ENCODE data around the gene TMEM270.
"Not testable (repeated sequence)": the region's sequence is repeated elsewhere in the genome, so short reads cannot be mapped to it uniquely, and the experiment has no call there.

Gene TMEM270

DNA sequence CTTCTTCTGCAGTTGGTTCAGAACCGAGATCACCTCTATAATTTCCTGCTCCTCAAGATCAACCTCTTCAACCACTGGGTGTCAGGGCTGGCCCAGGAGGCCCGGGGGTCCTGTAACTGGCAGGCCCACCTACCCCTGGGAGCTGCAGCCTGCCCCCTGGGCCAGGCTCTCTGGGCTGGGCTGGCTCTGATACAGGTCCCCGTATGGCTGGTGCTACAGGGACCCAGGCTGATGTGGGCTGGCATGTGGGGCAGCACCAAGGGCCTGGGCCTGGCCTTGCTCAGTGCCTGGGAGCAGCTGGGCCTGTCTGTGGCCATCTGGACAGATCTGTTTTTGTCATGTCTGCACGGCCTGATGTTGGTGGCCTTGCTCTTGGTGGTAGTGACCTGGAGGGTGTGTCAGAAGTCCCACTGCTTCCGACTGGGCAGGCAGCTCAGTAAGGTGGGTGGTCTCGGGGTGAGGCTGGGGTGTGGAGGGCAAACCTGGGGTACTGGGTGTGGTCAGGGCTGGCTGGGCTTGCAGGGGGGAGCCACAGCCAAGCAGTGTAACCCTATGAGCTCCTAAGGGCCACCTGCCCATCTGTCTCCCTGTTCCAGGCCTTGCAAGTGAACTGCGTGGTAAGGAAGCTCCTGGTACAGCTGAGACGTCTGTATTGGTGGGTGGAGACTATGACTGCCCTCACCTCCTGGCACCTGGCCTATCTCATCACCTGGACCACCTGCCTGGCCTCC, 4.2 kb downstream of the TMEM270 start:
- DNase-seq, result peak; percentile 29

DNA sequence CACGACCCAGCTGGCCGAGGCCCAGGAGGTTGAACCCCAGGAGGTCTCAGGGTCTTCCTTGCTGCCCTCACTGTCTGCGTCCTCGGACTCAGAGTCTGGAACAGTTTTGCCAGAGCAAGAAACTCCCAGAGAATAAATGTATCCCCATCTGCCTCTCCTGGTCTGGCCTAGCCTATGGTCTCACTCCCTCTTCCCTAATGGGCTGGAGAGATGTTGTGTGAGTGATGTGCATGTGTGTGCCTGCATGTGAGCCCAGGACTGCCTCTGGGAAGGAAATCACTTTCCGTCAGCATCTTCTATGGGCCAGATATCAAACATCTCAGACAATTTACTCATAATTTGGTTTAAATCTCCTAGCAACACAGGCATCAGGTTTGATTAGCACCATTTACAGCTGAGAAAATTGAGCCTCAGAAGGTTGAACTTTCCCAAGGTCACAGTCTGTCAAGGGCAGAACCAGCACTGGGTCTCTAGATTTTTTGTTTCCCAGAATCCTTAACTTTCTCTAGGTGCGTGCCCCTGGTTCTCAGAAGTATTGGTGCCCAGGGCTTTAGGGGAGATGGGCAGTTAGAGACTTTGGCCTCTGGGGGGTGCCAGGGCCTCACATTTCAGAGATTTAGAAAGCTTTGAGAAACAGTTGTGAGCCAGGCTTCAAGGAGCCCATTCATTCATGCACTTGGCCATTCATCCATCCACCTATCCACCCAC, 4.9 kb downstream of the TMEM270 start:
- DNase-seq, result peak; percentile 14

DNA sequence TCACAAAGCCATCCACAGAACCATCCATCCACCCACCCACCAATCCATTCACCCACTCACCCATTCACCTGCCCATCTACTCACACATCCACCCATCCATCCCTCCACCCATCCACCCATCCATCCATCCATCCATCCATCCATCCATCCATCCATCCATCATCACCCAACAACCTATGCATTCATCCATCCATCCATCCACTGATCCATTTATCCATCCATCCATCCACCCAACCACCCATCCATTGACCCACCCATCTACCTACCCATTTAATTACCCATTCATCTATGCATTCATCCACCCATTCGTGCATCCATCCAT, 5.4 kb downstream of the TMEM270 start:
- no peak for DNase-seq

DNA sequence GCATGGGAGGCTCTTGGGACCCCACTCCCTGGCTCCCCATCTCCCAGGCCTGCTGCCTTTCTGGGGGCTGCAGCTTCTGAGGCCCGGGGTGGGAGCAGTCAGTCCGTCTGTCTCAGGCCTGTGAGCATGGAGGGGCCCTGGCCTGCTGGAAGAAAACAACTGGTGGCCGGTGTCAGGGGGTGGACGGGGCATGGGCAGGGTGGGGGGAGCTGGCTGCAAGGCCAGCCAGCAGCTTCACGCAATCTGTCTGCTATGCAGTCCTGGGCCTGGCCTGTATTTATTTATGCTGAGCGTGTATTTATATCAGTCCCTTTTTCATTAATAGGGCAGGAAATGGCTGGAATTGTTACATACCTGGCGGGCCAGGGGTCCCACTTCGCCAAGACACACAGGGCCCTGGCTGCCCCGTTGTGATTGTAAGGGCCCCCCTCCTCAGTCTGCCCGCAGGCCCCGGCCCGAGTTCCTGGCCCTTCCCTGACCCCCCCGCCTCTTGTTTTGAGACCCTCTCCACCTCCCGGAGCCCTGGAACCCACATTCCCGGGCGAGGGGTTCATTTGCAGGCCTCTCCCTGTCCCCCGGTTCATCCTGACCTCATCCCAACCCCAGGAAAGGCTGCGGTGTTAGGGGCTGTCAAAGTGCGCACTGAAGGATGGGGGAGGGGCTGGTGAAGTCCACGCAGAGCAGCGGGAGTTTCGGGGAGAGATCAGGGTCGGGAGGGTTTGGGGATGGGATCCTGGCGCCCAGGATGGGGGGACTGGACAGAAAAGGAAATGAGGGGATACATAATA, 8.2 kb downstream of the TMEM270 start:
- DNase-seq, result no peak

DNA sequence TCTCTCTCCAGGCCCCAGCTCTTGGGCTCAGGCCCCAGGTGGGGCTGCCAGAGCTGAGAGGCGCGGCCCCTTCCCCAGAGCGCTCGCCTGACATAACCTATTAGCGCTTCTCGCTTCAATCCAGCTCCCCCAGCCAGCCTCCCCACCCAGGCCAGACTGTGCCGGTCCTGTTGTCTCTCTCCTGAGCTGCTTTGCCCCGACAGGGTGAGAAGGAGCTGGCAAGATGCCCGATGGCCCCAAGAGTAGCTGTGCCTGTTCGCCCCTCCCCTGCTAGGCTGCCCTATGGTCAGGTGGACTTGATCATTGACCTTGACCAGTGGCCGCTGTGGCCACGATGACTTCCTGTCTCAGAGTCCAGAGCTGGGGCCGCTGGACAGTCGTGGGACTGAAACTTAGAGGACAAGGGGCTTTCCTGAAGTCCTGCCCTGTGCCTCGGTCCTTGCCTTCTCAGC, 9.1 kb downstream of the TMEM270 start:
- DNase-seq, result no peak

DNA sequence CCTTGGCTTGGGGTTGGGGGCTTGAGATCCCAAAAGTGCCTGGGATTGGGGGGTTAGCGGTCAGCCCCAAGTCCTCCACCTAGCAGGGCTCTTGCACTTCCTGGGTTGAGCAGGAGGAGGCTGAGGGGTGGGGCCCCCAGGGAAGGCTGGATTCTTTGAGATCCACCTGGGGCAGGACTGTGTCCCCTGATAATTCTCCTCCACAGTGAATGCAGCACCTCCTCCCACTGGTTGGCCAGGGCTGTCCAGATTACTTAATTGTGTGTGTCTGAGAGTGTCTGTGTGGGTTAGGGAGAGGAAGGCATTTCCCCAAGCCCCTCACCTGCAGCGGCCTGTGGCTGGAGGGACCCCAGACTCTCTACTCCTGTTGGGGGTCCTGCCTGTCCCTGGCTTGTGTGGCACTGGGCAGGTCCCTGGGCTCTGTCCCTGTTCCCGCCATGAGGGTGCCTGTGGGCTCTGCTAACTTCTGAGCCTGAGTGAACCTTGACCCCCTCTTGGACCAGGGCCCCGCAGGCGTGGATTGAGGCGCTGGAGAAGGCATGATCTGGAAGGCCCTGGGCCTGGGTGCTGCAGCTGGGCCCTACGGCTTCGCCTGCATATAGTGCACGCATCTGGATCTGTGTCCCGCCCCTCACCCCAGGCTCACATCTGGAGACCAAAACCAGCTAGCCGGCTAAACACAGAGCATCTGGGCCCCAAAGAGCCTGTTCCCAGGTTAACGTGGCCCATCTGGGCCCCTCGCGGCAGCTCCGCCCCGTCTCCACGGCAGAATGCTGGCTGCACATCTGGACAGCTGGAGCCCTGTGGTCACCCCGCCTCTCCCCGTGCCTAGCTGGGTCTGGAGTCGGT, 10.4 kb downstream of the TMEM270 start:
- DNase-seq, result no peak

DNA sequence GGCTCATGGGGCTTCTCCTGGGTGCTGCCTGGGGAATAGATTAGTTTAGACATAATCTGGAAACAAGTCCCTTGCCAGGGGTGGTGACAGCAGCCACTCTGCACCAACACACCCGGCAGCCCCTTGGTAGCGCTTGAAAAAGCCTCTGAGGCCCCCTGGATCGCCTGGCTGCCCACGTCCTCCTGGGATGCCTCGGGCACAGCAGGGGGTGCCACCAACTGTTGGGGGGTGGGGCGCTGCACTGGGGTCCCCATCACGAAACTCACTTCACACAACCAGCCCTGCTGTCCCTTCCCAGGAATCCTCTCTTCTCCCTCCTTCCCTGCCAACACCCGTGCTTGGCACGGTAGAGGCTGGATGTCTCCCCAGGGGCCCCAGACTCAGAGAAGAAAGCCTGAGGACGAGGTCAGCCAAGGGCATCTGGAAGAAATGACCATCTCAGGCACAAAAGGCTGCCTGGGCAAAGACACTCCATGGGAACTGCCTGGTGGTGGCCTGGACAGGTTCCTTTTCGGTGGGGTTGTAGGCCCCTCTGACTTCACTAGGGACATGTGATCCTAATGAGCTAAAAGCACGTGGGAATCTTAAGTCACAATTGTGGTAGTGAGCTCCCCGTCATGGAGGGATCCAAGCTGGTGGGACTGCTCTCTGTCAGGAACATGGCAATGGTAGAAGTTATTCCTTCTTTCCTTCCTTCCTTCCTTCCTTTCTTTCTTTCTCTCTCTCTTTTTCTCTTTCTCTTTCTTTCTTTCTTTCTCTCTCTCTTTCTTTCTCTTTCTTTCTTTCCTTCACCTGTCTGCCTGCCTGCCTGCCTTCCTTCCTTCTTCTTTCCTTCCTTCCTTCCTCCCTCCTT, 11.3 kb downstream of the TMEM270 start:
- no peak for DNase-seq

DNA sequence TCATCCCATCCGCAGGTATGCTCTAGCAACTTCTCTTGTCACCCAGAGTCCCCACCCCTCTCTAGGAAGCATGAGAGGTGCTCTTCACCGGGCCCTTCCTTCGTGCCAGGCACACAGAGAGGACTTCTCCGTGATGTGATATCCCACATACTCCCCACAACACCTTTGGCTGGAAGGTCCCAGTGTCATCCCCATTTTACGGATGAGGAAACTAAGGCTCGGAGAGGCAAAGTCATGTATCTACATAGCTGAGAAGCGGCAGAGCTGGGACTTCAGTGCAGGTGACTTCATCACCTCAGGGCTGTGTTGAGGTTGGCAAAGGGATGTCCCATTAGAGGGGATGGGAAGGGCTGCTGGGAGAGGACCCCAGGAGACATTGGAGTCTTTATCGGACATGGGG, 15.4 kb downstream of the TMEM270 start:
- DNase-seq, result no peak

DNA sequence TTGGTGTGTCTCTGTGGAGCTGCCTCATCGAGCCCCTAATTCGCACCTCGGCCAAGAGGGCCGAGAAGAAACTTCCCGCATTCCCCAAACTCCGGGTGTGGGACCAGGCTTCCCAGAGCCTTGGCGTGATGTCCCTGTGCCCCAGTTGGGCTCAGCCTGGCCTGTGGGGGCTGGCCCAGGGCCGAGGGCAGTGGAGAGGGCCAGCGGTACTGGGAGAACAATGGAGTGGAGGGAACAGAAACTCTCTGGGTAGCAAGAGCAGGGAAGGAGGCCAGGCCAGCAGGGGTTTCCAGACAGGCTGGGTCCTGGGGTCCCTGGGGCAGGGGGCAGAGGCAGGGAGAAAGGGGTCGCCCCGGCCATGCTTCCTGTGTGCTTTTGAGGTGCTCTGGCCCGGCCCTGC, 16.0 kb downstream of the TMEM270 start:
- no peak for DNase-seq

DNA sequence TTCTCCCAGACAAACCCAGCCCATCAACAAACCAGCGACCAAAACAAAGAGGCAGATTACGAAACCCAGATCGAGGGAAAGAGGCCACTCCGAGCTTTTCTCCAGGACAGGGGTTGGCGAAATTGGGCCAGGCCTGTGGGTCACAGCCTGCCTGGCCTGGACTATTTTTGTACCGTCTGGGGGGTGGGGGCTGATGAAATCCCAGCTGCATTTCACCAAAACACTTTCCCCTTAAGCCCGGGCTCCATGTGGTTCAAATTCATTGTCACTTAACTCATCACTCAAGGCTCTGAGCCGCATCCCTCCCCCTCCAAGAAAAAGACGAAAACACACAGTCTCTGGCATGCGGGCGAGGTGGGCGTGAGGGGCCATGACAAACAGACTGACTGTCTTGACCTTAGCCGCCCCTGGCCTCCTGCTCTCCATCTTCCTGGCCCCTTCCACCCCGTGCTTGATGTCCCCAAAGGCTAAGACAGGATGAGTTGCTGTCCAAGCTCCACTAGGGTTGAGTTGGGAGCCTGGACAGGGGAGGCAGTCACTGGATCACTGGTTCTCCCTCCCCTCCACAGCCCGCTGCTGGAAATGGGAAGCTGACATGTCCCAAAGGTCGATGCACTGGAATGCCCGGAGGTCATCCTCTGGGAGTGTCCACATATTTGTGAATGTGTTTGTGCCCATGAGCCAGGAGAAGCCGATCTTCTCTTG, 19.2 kb downstream of the TMEM270 start:
- no peak for DNase-seq

DNA sequence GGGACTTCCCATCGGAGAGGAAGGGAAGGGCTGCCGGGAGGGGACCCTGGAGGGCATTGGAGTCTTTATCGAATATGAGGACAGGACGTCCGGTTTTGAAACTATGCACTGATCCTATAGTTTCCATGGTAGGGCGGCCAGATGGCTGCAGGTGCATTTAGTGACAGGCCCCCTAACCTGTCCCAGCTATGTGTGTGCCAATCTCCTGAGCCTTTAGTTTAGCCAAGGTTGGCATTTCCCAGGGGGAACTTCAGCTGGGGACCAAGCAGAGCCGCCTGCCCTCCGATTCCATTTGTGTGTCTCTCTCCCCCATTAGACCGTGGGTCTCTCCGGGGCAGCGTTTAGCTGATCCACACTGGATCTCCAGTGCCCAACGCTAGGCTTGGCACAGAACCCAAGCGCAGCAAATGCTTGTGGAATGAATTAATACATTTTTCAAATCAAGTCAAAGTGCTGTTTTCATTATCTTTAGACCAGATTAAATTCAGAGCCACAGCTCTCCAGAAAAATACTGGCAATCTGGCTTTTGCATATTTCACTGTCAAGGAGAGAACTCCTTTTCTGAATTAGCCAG, 19.9 kb downstream of the TMEM270 start:
- DNase-seq, result no peak

DNA sequence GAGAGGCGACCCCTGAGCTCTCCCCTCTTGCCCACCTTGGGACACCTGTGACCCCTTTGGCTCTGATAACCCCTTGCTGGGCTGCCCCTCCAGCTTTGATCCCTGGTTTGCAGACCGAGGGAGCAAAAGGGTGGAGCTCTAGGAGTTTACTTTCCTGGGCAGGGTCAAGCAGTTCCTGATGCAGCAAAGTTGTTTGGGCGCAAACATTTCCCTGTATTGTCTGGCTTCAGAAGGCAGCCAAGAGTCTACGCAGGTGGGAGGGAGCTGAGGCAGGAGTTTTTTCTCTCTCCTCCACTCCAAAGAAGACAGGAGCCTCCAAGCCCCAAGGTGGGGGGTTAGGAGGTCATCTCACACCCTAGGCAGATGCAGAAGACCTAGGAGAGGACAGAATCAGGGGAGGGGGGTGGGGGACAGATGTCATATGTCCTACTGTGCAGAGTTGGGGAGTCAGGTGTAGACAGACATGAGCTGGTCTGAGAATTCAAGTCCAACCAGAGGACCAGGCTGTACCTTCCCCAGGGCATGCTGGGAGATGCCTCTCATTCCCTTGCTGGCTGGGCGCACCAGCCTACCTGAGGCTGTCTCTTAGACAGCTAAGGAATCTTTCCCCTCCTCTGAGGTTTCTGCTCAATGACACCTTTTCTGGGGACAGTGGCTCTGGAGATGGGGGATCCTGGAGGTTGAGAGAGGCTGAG, 20.5 kb downstream of the TMEM270 start:
- DNase-seq, result no peak

DNA sequence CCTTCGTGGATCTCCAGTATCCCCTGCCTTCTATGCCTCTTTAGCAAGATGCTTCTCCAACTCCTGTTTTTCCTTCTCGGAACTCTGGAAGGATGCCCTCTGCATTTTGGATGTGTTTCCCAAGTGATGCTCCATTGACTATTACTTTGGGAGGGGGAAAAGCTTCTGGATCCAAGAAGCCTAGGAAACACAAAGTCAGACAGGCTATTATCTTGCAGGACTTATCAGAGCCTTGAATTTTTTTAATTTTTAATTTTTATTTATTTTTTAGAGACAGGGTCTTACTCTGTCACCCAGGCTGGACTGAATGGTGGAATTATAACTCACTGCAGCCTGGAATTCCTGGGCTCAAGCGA, 21.1 kb downstream of the TMEM270 start:
- no peak for DNase-seq

DNA sequence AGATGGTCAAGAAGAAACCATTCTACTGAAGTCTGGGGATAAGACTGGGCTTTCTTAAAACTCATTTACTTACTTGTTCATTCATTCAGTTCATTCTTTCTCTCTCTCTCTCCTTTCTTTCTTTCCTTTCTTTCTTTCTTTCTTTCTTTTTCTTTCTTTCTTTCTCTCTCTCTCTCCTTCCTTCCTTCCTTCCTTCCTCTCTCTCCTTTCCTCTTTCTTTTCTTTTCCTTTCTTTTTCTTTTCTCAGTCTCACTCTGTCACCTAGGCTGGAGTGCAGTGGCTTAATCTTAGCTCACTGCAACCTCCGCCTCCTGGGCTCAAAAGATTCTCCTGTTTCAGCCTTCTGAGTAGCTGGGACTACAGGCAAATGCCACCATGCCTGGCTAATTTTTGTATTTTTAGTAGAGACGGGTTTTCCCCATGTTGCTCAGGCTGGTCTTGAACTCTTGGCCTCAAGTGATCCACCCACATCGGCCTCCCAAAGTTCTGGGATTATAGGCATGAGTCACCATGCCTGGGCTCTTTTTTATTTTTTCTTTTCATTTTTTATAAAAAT, 24.0 kb downstream of the TMEM270 start:
- DNase-seq, result not testable (repeated sequence)

DNA sequence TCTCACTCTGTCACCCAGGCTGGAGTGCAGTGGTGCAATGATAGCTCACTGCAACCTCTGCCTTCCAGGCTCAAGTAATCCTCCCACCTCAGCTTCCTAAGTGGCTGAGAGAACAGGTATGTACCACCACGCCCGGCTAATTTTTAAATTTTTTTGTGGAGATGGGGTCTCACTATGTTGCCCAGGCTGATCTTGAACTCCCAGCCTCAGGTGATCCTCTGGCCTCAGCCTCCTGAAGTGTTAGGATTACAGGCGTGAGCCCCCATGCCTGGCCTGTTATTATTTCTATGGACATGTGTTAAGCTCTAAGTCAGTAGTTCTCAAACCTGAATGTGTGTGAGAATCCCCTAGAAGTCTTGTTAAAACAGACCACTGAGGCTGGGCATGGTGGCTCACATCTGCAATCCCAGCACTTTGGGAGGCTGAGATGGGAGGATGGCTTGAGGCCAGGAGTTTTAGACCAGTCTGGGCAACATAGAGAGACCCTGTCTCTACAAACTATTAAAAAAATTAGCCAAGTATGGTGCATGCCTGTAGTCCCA, 24.5 kb downstream of the TMEM270 start:
- DNase-seq, result no peak

DNA sequence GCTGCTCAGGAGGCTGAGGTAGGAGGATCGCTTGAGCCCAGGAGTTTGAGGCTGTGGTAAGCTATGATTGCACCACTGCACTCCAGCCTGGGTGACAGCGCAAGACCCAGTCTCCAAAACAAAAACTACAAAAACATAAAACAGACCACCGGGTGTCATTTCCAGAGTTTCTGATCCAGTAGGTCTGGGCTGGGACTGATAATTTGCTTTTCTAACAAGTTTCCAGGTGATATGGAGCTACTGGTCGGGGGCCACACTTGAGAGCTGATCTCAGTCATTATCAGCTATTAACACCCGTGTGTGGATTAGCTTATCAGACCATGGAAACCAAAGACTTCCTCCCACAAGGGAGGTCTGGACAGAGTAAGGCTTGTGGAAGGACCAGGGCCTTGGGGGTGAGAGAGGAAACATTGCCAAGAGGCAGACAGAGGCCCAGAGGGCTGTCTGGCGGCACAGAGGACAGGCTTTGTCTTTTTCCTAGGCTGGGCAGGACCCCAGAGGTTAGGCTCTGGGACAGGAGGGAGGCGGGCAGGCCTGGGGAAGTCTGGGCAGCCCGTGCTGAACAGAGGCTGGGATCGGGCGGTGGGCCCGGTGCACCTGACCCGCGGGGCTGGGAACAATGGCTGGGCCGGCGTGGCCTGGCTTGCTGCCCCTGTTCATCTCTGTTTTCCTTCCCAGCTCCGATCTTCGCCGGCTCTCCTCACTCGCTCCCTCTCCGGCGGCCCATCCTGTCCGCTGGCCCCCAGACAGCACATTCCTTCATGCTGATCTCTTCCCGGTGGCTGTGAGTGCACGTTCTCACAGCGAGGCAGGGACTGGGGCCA, 25.2 kb downstream of the TMEM270 start:
- no peak for DNase-seq

DNA sequence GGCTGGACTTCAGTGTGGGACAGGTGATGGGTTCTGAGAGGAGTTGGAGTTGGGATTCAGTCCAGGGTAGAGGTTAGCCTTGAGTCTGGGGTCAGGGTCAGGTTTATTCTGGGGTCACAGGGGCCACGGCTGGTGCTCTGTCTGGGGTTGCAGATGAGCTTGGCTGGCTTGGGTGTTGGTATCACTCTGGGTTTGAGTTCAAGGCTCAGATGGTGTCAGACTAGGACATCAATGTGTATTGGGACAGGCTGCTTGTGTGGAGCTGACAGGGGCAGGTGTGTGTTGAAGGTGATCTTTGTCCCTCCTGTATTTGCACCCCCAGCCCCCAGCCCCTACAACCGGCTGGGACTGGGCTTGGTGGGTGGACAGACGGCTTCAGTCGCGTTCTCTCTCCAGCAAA, 26.8 kb downstream of the TMEM270 start:
- DNase-seq, result no peak

DNA sequence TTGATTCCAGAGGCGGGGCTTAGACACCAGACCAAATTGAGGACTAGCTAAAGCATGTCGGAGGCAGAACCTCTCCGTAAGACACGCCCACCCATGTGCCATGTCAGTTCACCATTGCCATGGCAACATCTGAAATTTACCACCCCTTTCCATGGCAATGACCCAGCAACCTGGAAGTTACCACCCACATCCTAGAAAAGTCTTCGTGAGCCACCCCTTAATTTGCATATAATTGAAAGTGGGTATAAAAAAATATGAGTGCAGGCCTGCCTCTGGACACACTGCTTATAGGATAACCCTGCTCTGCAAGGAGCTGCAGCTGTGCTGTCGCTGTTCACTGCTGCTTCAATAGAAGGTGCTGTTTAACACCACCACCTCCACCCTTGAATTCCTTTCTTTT, 28.0 kb downstream of the TMEM270 start:
- DNase-seq, result no peak
